Measurements from ENCODE around the gene GTF2IRD1.

The GTF2IRD1 gene

DNA sequence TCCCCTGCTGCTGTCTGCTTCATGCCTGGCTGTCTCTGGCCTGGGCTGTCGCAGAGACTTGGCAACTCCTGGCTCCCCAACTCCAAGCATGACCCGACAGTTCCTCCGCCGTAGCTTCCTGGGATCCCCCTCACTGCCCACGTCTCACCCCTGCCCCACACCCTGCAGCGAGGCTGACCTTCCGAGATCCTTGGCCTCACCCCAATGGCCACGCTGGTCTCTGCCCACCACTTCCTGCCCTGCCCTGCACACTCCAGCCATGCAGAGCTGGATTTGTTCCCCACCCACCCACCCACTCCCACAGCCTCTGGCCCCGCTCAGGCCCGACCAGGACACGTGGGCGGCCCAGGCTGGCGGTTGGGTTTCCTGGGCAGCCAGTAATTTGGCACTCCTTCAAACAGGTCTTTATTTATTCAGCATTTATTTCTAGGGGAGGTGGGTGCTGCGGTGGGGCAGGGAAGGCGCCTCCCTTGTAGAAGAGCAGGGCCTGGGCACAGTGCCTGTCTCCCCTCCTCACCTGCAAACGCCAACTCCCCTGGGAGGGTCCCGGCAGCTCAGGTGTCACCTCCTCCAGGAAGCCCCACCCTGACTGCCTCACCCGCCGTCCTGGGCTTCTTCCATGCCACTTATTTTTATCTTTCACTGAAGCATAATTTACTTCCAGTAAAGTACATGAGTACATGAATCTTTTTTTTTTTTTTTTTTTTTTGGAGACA, 25.5 kb downstream of the GTF2IRD1 start:
- TF ChIP-seq, protein P1, sequence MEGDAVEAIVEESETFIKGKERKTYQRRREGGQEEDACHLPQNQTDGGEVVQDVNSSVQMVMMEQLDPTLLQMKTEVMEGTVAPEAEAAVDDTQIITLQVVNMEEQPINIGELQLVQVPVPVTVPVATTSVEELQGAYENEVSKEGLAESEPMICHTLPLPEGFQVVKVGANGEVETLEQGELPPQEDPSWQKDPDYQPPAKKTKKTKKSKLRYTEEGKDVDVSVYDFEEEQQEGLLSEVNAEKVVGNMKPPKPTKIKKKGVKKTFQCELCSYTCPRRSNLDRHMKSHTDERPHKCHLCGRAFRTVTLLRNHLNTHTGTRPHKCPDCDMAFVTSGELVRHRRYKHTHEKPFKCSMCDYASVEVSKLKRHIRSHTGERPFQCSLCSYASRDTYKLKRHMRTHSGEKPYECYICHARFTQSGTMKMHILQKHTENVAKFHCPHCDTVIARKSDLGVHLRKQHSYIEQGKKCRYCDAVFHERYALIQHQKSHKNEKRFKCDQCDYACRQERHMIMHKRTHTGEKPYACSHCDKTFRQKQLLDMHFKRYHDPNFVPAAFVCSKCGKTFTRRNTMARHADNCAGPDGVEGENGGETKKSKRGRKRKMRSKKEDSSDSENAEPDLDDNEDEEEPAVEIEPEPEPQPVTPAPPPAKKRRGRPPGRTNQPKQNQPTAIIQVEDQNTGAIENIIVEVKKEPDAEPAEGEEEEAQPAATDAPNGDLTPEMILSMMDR (IDR thresholded peaks at IDR 0.05), result no peak

GRCh38 chr7:74479961-74480829, 26.5 kb downstream of the GTF2IRD1 start:
- TF ChIP-seq, protein P1 (IDR thresholded peaks at IDR 0.05), result no peak

- TF ChIP-seq, protein P1 (IDR thresholded peaks at IDR 0.05), result no peak
Measured at GRCh38 chr7:74480861-74481417, 27.2 kb downstream of the GTF2IRD1 start.

- TF ChIP-seq, protein P1 (IDR thresholded peaks at IDR 0.05), result no peak
Measured at GRCh38 chr7:74481458-74482196, 27.9 kb downstream of the GTF2IRD1 start.

DNA sequence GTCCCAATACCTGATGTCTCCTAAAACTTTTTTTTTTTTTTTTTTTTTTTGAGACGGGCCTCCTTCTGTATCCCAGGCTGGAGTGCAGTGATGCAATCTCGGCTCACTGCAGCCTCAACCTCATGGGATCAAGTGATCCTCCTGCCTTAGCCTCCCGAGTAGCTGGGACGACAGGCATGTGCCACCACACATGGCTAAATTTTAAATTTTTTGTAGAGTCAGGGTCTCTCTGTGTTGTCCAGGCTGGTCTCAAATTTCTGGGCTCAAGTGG, 28.4 kb downstream of the GTF2IRD1 start:
- TF ChIP-seq, protein P1 (IDR thresholded peaks at IDR 0.05), result no peak

DNA sequence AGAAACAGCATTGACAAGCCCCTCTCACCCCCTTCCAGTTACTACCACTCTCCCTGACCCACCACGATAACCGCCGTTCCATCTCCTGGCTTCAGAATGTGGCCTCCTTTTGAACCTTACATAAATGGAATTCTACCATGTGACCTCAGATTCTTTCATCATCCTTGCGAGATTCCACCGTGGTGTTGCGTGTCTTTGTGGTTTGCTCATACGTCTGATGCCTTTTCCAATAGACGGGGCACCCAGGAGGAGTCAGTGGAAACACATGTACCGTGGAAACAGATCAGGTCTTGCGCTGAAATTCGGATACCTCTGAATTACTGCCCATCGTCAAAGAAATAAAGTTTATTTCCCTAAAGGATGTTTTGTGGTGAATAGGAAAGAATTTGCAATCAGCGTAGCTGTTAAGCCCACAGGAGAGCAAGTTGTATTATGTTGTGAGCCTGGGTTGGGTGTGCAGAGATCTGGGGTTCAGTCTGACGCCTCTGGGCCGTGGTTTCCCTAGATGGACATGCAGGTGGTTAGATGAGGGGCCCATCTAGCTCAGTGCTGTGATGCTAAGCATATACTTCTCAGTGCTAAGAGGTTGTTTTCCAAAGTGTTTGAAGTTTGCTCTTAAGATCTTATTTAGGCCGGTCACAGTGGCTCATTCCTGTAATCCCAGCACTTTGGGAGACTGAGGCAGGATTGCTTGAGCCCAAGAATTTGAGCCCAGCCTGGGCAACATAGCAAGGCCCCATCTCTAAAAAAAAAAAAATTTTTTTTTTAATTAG, 29.1 kb downstream of the GTF2IRD1 start:
- TF ChIP-seq, protein P1 (IDR thresholded peaks at IDR 0.05), result no peak

Measured in LNCAP (cell line).